Measurements from ENCODE around the gene EML2.
"Not testable (repeated sequence)": the region's sequence is repeated elsewhere in the genome, so short reads cannot be mapped to it uniquely, and the experiment has no call there.

Gene EML2

GRCh38 chr19:45615056-45615455 is 24.1 kb downstream of the EML2 start:
- DNase-seq (ENCODE audit: low spot score) = not testable (repeated sequence)

- peak; percentile 71 for DNase-seq (ENCODE audit: low spot score)
Measured at GRCh38 chr19:45613926-45614725, 25.1 kb downstream of the EML2 start.

GRCh38 chr19:45608948-45609347 is 30.2 kb downstream of the EML2 start:
- DNase-seq (ENCODE audit: low spot score) = no peak

GRCh38 chr19:45607071-45608029 is 31.8 kb downstream of the EML2 start:
- peak; percentile 64 for DNase-seq (ENCODE audit: low spot score)

DNA sequence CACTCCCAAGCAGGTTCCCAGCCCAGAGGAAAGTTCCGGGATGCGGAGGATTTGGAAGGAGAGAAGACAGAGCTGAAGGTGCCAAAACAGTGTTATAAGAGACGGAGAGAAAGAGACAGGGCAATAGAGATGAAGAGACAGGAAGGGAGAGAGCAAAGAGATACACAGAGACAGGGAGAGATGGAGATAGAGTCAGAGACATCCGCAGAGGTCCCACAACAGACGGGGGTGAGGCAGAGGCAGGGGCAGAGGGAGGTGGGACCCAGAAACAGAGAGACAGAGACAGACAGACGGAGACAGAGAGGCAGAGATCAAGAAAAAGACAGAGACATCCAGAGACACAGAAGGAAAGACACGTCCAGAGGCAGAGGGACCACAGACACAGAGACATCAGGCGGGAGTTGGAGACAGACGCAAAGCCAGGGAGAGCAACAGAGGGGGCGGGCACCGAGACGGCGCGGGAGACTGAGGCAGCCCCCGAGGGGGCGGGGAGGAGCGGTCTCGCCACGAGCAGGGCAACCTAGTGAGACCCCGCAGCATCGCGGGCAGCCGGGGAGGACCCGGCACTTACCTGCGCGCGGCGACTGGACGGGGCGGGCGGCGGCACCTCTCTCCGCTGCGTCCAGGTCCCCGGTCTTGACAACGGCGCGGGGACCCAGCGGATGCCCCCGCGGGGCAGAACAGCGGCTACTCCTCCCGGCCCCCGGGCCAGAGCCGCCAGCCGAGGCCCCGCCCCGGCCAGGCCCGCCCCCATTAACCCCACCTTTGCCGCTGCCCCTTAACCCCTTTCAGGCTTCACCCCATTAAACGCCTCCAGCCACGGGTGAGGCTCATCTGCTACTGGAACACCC is 37.4 kb downstream of the EML2 start, which contains the start of gene GPR4:
Gene GPR4 (minus strand): TSS at position 689 of the 851 bp plus-strand sequence. CDS start 10,346 bp downstream, outside the sequence.
- DNase-seq (ENCODE audit: low spot score) = peak; percentile 52

DNA sequence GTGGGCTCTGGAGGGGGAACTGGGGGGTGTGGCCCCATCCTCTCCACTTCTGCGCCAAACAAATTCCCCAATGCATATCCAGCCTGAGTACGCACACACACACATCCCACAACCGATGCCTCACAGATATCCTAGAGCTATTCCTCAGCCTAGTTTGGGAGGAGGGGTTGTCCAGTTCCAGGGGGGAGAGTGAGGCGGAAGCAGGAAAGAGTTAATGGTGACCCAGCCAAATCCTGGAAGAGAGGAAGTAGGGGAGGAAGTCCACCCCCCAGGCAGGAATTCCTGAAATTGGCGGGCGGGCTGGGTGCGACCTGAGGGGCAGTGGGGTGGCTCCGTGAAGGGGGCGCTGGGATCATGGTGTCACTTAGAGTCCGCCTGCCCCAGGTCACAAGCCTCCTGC is 38.1 kb downstream of the EML2 start:
- peak; percentile 78 for DNase-seq (ENCODE audit: low spot score)

DNA sequence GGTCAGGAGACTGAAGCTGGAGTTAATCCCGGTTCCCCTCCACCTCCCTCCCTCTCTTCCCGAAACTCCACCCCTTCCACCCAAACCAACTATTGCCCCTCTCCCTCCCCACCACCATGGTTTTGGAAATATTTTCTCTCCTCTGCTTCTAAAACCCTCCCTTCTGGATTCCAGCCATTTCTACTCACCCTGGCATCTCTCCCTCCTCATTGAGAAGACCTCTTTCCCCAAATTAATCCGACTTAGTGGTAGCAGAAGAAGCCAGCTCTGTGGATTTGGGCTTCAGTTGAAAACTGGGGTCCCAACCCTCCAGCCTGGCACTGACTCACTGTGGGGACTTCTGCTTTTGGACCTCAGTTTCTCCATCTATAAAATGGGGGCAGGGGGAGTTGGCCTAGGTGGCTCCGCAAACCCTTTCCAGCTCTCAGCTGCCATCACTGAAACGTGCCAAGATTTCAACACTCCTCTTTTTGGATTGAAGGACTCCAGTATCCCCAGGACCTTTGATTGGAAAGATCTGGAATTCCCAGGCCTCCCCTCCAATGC is 38.8 kb downstream of the EML2 start:
- no peak for DNase-seq (ENCODE audit: low spot score)

DNA sequence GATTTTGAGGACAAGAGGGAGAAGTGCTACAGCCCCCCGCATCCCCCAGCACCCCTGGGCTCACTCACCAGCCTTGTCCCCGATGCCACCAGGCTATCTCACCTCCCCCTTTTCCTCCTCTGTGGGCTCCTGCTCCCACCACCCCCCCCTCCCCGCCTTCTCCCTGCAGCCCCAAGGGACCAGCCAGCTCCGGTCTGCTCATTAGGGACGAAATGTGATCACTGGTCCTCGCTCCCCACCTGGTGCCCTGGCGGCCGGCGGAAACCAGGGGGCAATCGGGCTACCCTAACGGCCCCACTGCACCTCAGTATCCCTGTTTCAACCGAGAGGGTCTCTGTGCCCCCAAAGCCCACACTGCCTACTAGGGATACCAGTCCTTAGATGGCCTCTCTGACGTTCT is 39.9 kb downstream of the EML2 start:
- no peak for DNase-seq (ENCODE audit: low spot score)

- DNase-seq (ENCODE audit: low spot score) = peak; percentile 88
Measured at GRCh38 chr19:45598267-45599001, 40.8 kb downstream of the EML2 start.

- DNase-seq (ENCODE audit: low spot score) = no peak
Measured at GRCh38 chr19:45597425-45598111, 41.6 kb downstream of the EML2 start.

- DNase-seq (ENCODE audit: low spot score) = no peak
Measured at GRCh38 chr19:45595814-45596213, 43.4 kb downstream of the EML2 start.

- DNase-seq (ENCODE audit: low spot score) = no peak
Measured at GRCh38 chr19:45593520-45593919, 45.7 kb downstream of the EML2 start.

- peak; percentile 91 for DNase-seq (ENCODE audit: low spot score)
Measured at GRCh38 chr19:45592366-45592765, 46.8 kb downstream of the EML2 start.

DNA sequence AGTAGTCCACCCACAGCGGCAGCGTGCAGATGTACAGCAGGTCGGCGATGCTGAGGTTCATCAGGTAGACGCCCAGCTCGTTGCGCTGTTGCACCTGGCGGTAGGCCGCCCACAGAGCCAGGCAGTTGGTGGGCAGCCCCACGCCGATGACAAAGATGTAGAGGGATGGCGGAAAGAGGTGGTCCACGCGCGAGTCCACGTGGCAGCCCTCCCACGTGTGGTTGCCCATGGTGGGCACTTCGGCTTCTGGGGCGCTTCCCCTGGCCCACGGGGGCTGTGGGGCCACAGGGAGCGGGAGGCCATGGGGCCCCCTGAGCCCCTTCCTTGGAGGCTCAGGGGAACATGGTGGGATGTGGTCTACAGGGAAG is 47.6 kb downstream of the EML2 start:
- no peak for DNase-seq (ENCODE audit: low spot score)

GRCh38 chr19:45591004-45591637 is 48.1 kb downstream of the EML2 start:
- no peak for DNase-seq (ENCODE audit: low spot score)

- no peak for DNase-seq (ENCODE audit: low spot score)
Measured at GRCh38 chr19:45590300-45591003, 48.7 kb downstream of the EML2 start.

DNA sequence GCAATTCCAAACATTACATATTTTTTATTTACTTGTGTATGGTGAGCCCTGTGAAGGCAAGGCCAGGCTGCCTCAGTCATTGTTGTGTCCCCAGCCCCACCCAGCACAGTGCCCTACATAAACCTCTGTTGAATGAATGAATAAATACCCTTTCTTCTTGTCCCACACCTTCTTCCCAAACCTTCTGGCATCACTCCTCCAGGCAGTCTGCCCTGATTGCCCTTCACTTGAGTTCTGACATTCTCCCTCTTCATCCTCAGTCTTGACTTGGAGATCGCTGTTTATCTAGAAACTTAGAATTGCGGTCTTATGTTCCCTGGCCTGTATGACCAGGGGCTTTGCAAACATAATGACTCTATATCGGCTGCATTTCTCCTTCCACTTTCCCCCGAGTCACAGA is 49.4 kb downstream of the EML2 start:
- no peak for DNase-seq (ENCODE audit: low spot score)

DNA sequence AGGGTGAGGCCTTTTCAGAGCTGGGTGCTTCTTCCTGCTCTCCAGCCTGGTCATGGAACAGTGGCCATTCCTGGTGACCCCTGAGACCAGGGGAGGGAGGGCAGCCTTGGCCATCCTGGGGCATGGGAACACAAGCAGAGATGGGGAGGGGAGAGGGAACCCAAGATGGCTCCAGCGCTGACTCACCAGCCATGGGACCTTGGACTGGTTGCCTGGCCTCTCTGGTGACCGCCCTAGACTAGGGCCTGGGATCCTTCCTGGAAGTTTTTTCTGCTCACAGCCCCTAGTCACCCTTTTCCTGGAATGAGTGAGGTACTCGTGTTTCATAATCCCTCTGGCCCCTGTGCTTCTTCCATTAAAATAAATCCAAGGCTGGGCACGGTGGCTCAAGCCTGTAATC is 51.3 kb downstream of the EML2 start:
- peak; percentile 30 for DNase-seq (ENCODE audit: low spot score)

GRCh38 chr19:45585158-45585577 is 54.0 kb downstream of the EML2 start:
- no peak for DNase-seq (ENCODE audit: low spot score)
